ENCODE results near the gene LPCAT1.
"Not testable (repeated sequence)": the region's sequence is repeated elsewhere in the genome, so short reads cannot be mapped to it uniquely, and the experiment has no call there.

Gene LPCAT1

GRCh38 chr5:1516615-1517601, 6.9 kb downstream of the LPCAT1 start:
- H3K4me1 ChIP-seq, result no peaks in the 10 kb centered on the region
- H3K9me3 ChIP-seq, result no peaks in the 10 kb centered on the region
- no peak for TF ChIP-seq CTCF (IDR thresholded peaks at IDR 0.05; ENCODE audit: low read depth, low read length)
- H3K4me3 ChIP-seq (ENCODE audit: low read depth, low read length), result no peak overlapping the region
- H3K27me3 ChIP-seq, result no peaks in the 10 kb centered on the region
- peak; percentile 10 for DNase-seq
- peaks cover 41% of the 10 kb centered on the region for H3K36me3 ChIP-seq

GRCh38 chr5:1515921-1516571, 7.7 kb downstream of the LPCAT1 start:
- no peak for TF ChIP-seq CTCF (IDR thresholded peaks at IDR 0.05; ENCODE audit: low read depth, low read length)
- Histone ChIP-seq H3K9me3 (no peaks in the 10 kb centered on the region), H3K27me3 (no peaks in the 10 kb centered on the region), H3K4me1 (no peaks in the 10 kb centered on the region), H3K36me3 (peaks cover 37% of the 10 kb centered on the region), H3K4me3 (ENCODE audit: low read depth, low read length) (no peak overlapping the region)
- no peak for DNase-seq

- no peaks in the 10 kb centered on the region for H3K9me3 ChIP-seq
- no peak for DNase-seq
- no peak for TF ChIP-seq CTCF (IDR thresholded peaks at IDR 0.05; ENCODE audit: low read depth, low read length)
- H3K4me3 ChIP-seq (ENCODE audit: low read depth, low read length), result no peak overlapping the region
- no peaks in the 10 kb centered on the region for H3K27me3 ChIP-seq
- no peaks in the 10 kb centered on the region for H3K4me1 ChIP-seq
- peaks cover 34% of the 10 kb centered on the region for H3K36me3 ChIP-seq
Measured at GRCh38 chr5:1515311-1515920, 8.3 kb downstream of the LPCAT1 start.

- H3K4me3 ChIP-seq (ENCODE audit: low read depth, low read length), result not testable (repeated sequence)
- H3K36me3 ChIP-seq, result peaks cover 29% of the 10 kb centered on the region
Measured at GRCh38 chr5:1514819-1515310, 8.9 kb downstream of the LPCAT1 start.

GRCh38 chr5:1514027-1514818, 9.5 kb downstream of the LPCAT1 start:
- H3K36me3 ChIP-seq, result peaks cover 25% of the 10 kb centered on the region
- H3K9me3 ChIP-seq, result no peaks in the 10 kb centered on the region
- no peak for DNase-seq
- H3K27me3 ChIP-seq, result no peaks in the 10 kb centered on the region
- no peak for TF ChIP-seq CTCF (IDR thresholded peaks at IDR 0.05; ENCODE audit: low read depth, low read length)
- no peak overlapping the region for H3K4me3 ChIP-seq (ENCODE audit: low read depth, low read length)
- H3K4me1 ChIP-seq, result no peaks in the 10 kb centered on the region

More at GRCh38 chr5:1514819-1515310, 8.9 kb downstream of the LPCAT1 start:
- H3K9me3 ChIP-seq, DNase-seq, H3K27me3 ChIP-seq, H3K4me1 ChIP-seq: not testable (repeated sequence)

All from BE2C (cell line).